H1 (cell line): ENCODE measurements around the gene RGS6. TPM values are rescaled to one million over a fixed set of nuclear protein-coding genes. Genes with fewer than 3 reads are reported as not detected.
A peak's percentile ranks its signal among the peaks of the same experiment; 100 is the strongest.

Experiments
- CTCF ChIA-PET: fragments of 300-600 bp; sonication (Branson Sonifier 250); formaldehyde crosslinking; loops from one replicate; lab custom pipeline; 2021; ENCODE audit not compliant: partially characterized antibody; lab: Charles Lee
- POLR2A ChIA-PET: fragments of 300-600 bp; sonication (Branson Sonifier 250); formaldehyde crosslinking; loops from one replicate; lab custom pipeline; 2021; ENCODE audit warnings: inconsistent platforms; ENCODE audit not compliant: partially characterized antibody; lab: Charles Lee
- DNase-seq, 2 experiments: peaks; one replicate each; pipeline versions ENCODE4 v3.0.0 to v3.0.0-alpha.2; 2010 to 2022; ENCODE audit warnings: low spot score in 2 of 2, low read depth in 1 of 2, mixed read lengths in 1 of 2
- FAIRE-seq: peaks from 2 replicates; lab custom pipeline; 2011; peaks lifted over from hg19 to GRCh38; lab: Jason Lieb, UNC
- H2AFZ ChIP-seq: 2 replicates; pipeline ENCODE4 v1.8.1; 2012; ENCODE audit warnings: low read length, inconsistent platforms
- H2AK5ac ChIP-seq: 2 replicates; pipeline ENCODE4 v1.6.1; 2013; ENCODE audit warnings: low read depth, low read length
- H2BK120ac ChIP-seq: replicated peaks from 2 replicates; pipeline ENCODE3; 2013; ENCODE audit warnings: low read depth, low read length, inconsistent platforms
- H2BK12ac ChIP-seq: 2 replicates; pipeline ENCODE4 v1.6.1; 2013; ENCODE audit warnings: low read depth, low read length
- H2BK15ac ChIP-seq: 2 replicates; pipeline ENCODE4 v1.6.1; 2013; ENCODE audit warnings: low read length
- H2BK20ac ChIP-seq: 2 replicates; pipeline ENCODE4 v1.6.1; 2013; ENCODE audit warnings: low read length
- H2BK5ac ChIP-seq: 2 replicates; pipeline ENCODE4 v1.6.1; 2013; ENCODE audit warnings: low read depth, low read length
- H3K14ac ChIP-seq: 2 replicates; pipeline ENCODE4 v1.6.1; 2013; ENCODE audit warnings: inconsistent platforms; ENCODE audit not compliant: insufficient read length
- H3K18ac ChIP-seq: 2 replicates; pipeline ENCODE4 v1.6.1; 2013; ENCODE audit warnings: low read length; ENCODE audit errors: extremely low read depth
- H3K23ac ChIP-seq: 2 replicates; pipeline ENCODE4 v1.6.1; 2013; ENCODE audit warnings: inconsistent platforms; ENCODE audit not compliant: insufficient read length
- H3K23me2 ChIP-seq: 2 replicates; pipeline ENCODE4 v1.6.1; 2013; ENCODE audit warnings: low read depth, low read length
- H3K27ac ChIP-seq: 2 replicates; pipeline ENCODE4 v1.6.1; 2011; ENCODE audit warnings: low read depth, low read length, inconsistent platforms
- H3K27me3 ChIP-seq, 4 experiments: replicated peaks in 1 of 4; 1 replicate in 1 of 4; 2 replicates in 3 of 4; pipeline versions ENCODE4 v1.6.1 to v1.8.1; 2011 to 2013; ENCODE audit warnings: low read length in 3 of 4, mild to moderate bottlenecking in 3 of 4, inconsistent platforms in 2 of 4, mixed read lengths in 2 of 4, moderate library complexity in 1 of 4; ENCODE audit not compliant: control insufficient read depth in 3 of 4, insufficient read depth in 3 of 4; ENCODE audit errors: extremely low read depth in 1 of 4
- H3K36me3 ChIP-seq, 4 experiments: 2 replicates each; pipeline versions ENCODE4 v1.6.1 to v1.8.1; 2011 to 2013; ENCODE audit warnings: mild to moderate bottlenecking in 4 of 4, low read length in 3 of 4, moderate library complexity in 2 of 4, control low read depth in 1 of 4, inconsistent platforms in 1 of 4; ENCODE audit not compliant: insufficient read depth in 4 of 4, control insufficient read depth in 2 of 4
- H3K4ac ChIP-seq: replicated peaks from 2 replicates; pipeline ENCODE3; 2013; ENCODE audit warnings: low read length, low read depth, mixed read lengths, inconsistent platforms; ENCODE audit not compliant: insufficient read length
- H3K4me1 ChIP-seq, 4 experiments: replicated peaks in 1 of 4; 1 replicate in 1 of 4; 2 replicates in 3 of 4; pipeline versions ENCODE4 v1.6.1 to v1.8.1; 2011 to 2013; ENCODE audit warnings: low read length in 3 of 4, inconsistent platforms in 2 of 4, mixed read lengths in 1 of 4; ENCODE audit not compliant: insufficient read depth in 4 of 4, control insufficient read depth in 3 of 4
- H3K4me2 ChIP-seq, 2 experiments: 2 replicates each; pipeline versions ENCODE4 v1.6.1 to v1.8.1; 2011 to 2013; ENCODE audit warnings: low read depth in 2 of 2, low read length in 2 of 2, control low read depth in 1 of 2, inconsistent platforms in 1 of 2, mild to moderate bottlenecking in 1 of 2; ENCODE audit not compliant: insufficient read depth in 1 of 2
- H3K4me3 ChIP-seq, 4 experiments: fragments of 200-600, 300-600 bp in 1 of 4; sonication (generic), shearing (Covaris generic), sonication (Bioruptor Twin) in 1 of 4; 2 replicates each; pipeline versions ENCODE4 v1.5.1 to v1.8.1; 2011 to 2016; ENCODE audit warnings: low read length in 4 of 4, low read depth in 3 of 4, control low read depth in 2 of 4, inconsistent platforms in 2 of 4, mild to moderate bottlenecking in 2 of 4, mixed read lengths in 1 of 4, moderate library complexity in 1 of 4; ENCODE audit not compliant: insufficient read depth in 2 of 4; ENCODE audit errors: extremely low read depth in 1 of 4
- H3K56ac ChIP-seq: replicated peaks from 2 replicates; pipeline ENCODE3; 2013; ENCODE audit warnings: low read depth, mild to moderate bottlenecking, mixed read lengths, low read length, inconsistent platforms; ENCODE audit not compliant: insufficient read length
- H3K79me1 ChIP-seq: 2 replicates; pipeline ENCODE4 v1.6.1; 2013; ENCODE audit warnings: low read depth, low read length, control low read depth
- H3K79me2 ChIP-seq, 2 experiments: 2 replicates each; pipeline versions ENCODE4 v1.6.1 to v1.8.1; 2012 to 2013; ENCODE audit warnings: low read length in 2 of 2, mild to moderate bottlenecking in 2 of 2, inconsistent platforms in 1 of 2; ENCODE audit not compliant: insufficient read depth in 2 of 2, control insufficient read depth in 1 of 2
- H3K9ac ChIP-seq, 4 experiments: replicated peaks in 1 of 4; 1 replicate in 1 of 4; 2 replicates in 3 of 4; pipeline versions ENCODE4 v1.6.1 to v1.8.1; 2011 to 2013; ENCODE audit warnings: low read depth in 3 of 4, low read length in 3 of 4, control low read depth in 2 of 4, mild to moderate bottlenecking in 2 of 4, moderate library complexity in 2 of 4, inconsistent platforms in 1 of 4; ENCODE audit errors: extremely low read depth in 1 of 4
- H3K9me3 ChIP-seq, 2 experiments: 2 replicates each; pipeline versions ENCODE4 v1.6.1 to v1.8.1; 2012 to 2013; ENCODE audit warnings: mild to moderate bottlenecking in 2 of 2, moderate library complexity in 2 of 2, control low read depth in 1 of 2, inconsistent platforms in 1 of 2, low read depth in 1 of 2, low read length in 1 of 2, mixed read lengths in 1 of 2; ENCODE audit not compliant: insufficient read depth in 2 of 2
- H4K20me1 ChIP-seq, 2 experiments: replicated peaks in 1 of 2; 2 replicates each; pipeline versions ENCODE3 to v1.8.1; 2011 to 2013; ENCODE audit warnings: inconsistent platforms in 2 of 2, low read length in 2 of 2, mild to moderate bottlenecking in 1 of 2; ENCODE audit not compliant: insufficient read depth in 2 of 2, control insufficient read depth in 1 of 2
- H4K5ac ChIP-seq: 2 replicates; pipeline ENCODE4 v1.6.1; 2013; ENCODE audit warnings: low read length, low read depth, mixed read lengths, inconsistent platforms; ENCODE audit not compliant: insufficient read length
- H4K8ac ChIP-seq: 2 replicates; pipeline ENCODE4 v1.8.0; 2013; ENCODE audit warnings: mild to moderate bottlenecking, moderate library complexity, low read length, inconsistent platforms; ENCODE audit not compliant: insufficient read depth; ENCODE audit errors: extremely low read depth
- H4K91ac ChIP-seq: replicated peaks from 2 replicates; pipeline ENCODE3; 2013; ENCODE audit warnings: low read length, mixed read lengths, inconsistent platforms; ENCODE audit not compliant: insufficient read length
- BCL11A ChIP-seq, 2 experiments: IDR thresholded peaks; one replicate each; pipeline ENCODE4 v1.6.1; 2011; ENCODE audit warnings: low read depth in 2 of 2, low read length in 2 of 2, mild to moderate bottlenecking in 2 of 2
- CTBP2 ChIP-seq: IDR thresholded peaks from 2 replicates; pipeline ENCODE4 v1.7.0; 2011; ENCODE audit warnings: borderline replicate concordance, mild to moderate bottlenecking, moderate library complexity, mixed read lengths, low read length; ENCODE audit not compliant: insufficient read depth, insufficient read length
- EGR1 ChIP-seq: IDR thresholded peaks from 2 replicates; pipeline ENCODE4 v1.6.1; 2011; ENCODE audit warnings: low read depth, low read length, borderline replicate concordance
- FOSL1 ChIP-seq: IDR thresholded peaks from 2 replicates; pipeline ENCODE4 v1.6.1; 2011; ENCODE audit warnings: mild to moderate bottlenecking, low read depth, low read length, moderate library complexity; ENCODE audit not compliant: insufficient read depth
- KDM4A ChIP-seq: IDR thresholded peaks from one replicate; pipeline ENCODE4 v1.7.1; 2012; ENCODE audit warnings: low read depth, mild to moderate bottlenecking, moderate library complexity, low read length, inconsistent platforms; ENCODE audit not compliant: severe bottlenecking
- MAFK ChIP-seq: IDR thresholded peaks from 2 replicates; pipeline ENCODE4 v1.6.1; 2012; ENCODE audit warnings: low read depth, mild to moderate bottlenecking, improper control_type of control experiment, low read length
- POU5F1 ChIP-seq: IDR thresholded peaks from 2 replicates; pipeline ENCODE4 v1.6.1; 2011; ENCODE audit warnings: low read depth, mild to moderate bottlenecking, low read length, moderate library complexity
- SRF ChIP-seq: IDR thresholded peaks from 2 replicates; pipeline ENCODE4 v1.6.1; 2011; ENCODE audit warnings: mild to moderate bottlenecking, low read depth, low read length, moderate library complexity
- TAF1 ChIP-seq: IDR thresholded peaks from 2 replicates; pipeline ENCODE4 v1.6.1; 2011; ENCODE audit warnings: mild to moderate bottlenecking, low read depth, low read length
- WGBS, 2 experiments: shearing (Covaris generic) in 1 of 2; methylation state at CpG; one replicate each; pipeline versions ENCODE4 v1.1.6 to v1.1.7; 2013 to 2015; ENCODE audit warnings: low lambda C conversion rate in 2 of 2, mixed read lengths in 2 of 2, inconsistent platforms in 1 of 2, low coverage in 1 of 2, missing lambda C conversion rate in 1 of 2; ENCODE audit not compliant: insufficient replicate concordance in 2 of 2, insufficient coverage in 1 of 2, insufficient read length in 1 of 2; ENCODE audit errors: extremely low coverage in 1 of 2, missing lambda C conversion rate in 1 of 2; 5-methylcytosine and 5-hydroxymethylcytosine counted together
- polyA plus RNA-seq, 7 experiments: library from polyadenylated mRNA; depleted of rRNA in 3 of 7; stranded (reverse) in 5 of 7; unstranded in 2 of 7; fragments of >200 nt in 5 of 7; fragments of 200-250 nt in 2 of 7; gene quantifications; 1 replicate in 5 of 7; 2 replicates in 1 of 7; 4 replicates in 1 of 7; pipeline versions ENCODE4 v1.2.1 to v1.2.3, GENCODE V29; 2011 to 2013; ENCODE audit warnings: missing spikeins in 2 of 7, mixed read lengths in 2 of 7
- total RNA-seq: library from RNA; stranded (reverse); fragmentation: NEBNext Ultra II Directional; extraction: Animal tissue kit (Norgen Biotek cat#: 25700); gene quantifications from 2 replicates; pipeline ENCODE4 v1.2.1, GENCODE V29; 2021

Gene RGS6
- total and polyA plus RNA-seq, 2 of the 8 experiments (the other 6 are each of a cell fraction or from before 2014, with no cell fraction given), result 0.26 to 1.1 TPM

GRCh38 chr14:72332871-72333270 lies 400.6 kb downstream of the RGS6 start:
- no peak overlapping the region for H3K4ac ChIP-seq
- H3K27me3 ChIP-seq, result 0 out of 7 replicates have a peak, but pooled peaks cover 0 to 2% (median 0%) of the 10 kb centered on the region in 4 experiments
- TF ChIP-seq BCL11A (IDR thresholded peaks at IDR 0.05; ENCODE audit: low read depth in 2 of 2, low read length in 2 of 2) (no peak), FOSL1 (no peak), POU5F1 (no peak), SRF (no peak), EGR1 (no peak), TAF1 (no peak), KDM4A (no peak), MAFK (no peak), CTBP2 (no peak)
- H3K27ac ChIP-seq, result no peak overlapping the region
- POLR2A ChIA-PET, result no interaction called here
- H3K4me2 ChIP-seq, result 0 out of 4 replicates have a peak overlapping the region, but pooled peaks of 1 of the 2 experiments have one; percentile 8
- peaks cover 2% of the 10 kb centered on the region; the same call in 1 of the 2 replicates for H3K23me2 ChIP-seq
- H2BK15ac ChIP-seq, result no peak overlapping the region
- no peak overlapping the region for H3K14ac ChIP-seq
- no peak overlapping the region for H2BK20ac ChIP-seq
- H4K5ac ChIP-seq, result no peak overlapping the region
- H3K79me1 ChIP-seq, result no peaks in the 10 kb centered on the region
- H3K4me3 ChIP-seq, result no peak overlapping the region
- no peak overlapping the region for H3K9ac ChIP-seq
- DNase-seq, result no peak
- H3K18ac ChIP-seq, result no peak overlapping the region
- no peak overlapping the region for H2AFZ ChIP-seq
- H2BK120ac ChIP-seq, result no peak overlapping the region
- H3K4me1 ChIP-seq, result peaks cover 0 to 18% (median 11%) of the 10 kb centered on the region in 4 experiments; a peak in 4 of 7 replicates
- FAIRE-seq, result no peak
- H3K56ac ChIP-seq, result no peak overlapping the region
- H2BK12ac ChIP-seq, result no peak overlapping the region
- CTCF ChIA-PET, result interaction anchor here (0.8 to 1.7 kb wide), 3 partner anchors 17 to 88 kb away, joined by 3 read pairs; no protein-coding TSS in a partner anchor
- no peak overlapping the region for H4K8ac ChIP-seq
- no peak overlapping the region for H4K91ac ChIP-seq
- WGBS, 2 experiments, result 78% methylated on average over 5 of the region's 5 CpGs; no CpG with 5 or more reads in 1 of the 2 experiments
- H2AK5ac ChIP-seq, result no peak overlapping the region
- H3K36me3 ChIP-seq, result no peaks in the 10 kb centered on the region
- no peaks in the 10 kb centered on the region for H3K9me3 ChIP-seq
- no peaks in the 10 kb centered on the region for H3K79me2 ChIP-seq
- H4K20me1 ChIP-seq, result no peaks in the 10 kb centered on the region
- no peak overlapping the region for H2BK5ac ChIP-seq
- H3K23ac ChIP-seq, result no peak overlapping the region
